HG03457 (cell line): ENCODE data around the gene NTM.
"Not testable (repeated sequence)": the region's sequence is repeated elsewhere in the genome, so short reads cannot be mapped to it uniquely, and the experiment has no call there.

Experiments
- ATAC-seq: cut with Tn5 transposase; IDR thresholded peaks from one replicate; pipeline ENCODE4 v1.9.1; 2021; ENCODE audit warnings: moderate number of reproducible peaks; ENCODE audit not compliant: unreplicated experiment

NTM gene

GRCh38 chr11:132310390-132311375 is 940.3 kb downstream of the NTM start:
- no peak for ATAC-seq

- ATAC-seq: no peak
Measured at GRCh38 chr11:132311703-132312102, 941.3 kb downstream of the NTM start.

- no peak for ATAC-seq
Measured at GRCh38 chr11:132312161-132312560, 941.7 kb downstream of the NTM start.

GRCh38 chr11:132312701-132313111 is 942.3 kb downstream of the NTM start:
- ATAC-seq: no peak

GRCh38 chr11:132314911-132315455 is 944.6 kb downstream of the NTM start:
- no peak for ATAC-seq

GRCh38 chr11:132315696-132316095 is 945.3 kb downstream of the NTM start:
- no peak for ATAC-seq

- ATAC-seq: no peak
Measured at GRCh38 chr11:132318421-132319157, 948.2 kb downstream of the NTM start.

- ATAC-seq: not testable (repeated sequence)
Measured at GRCh38 chr11:132319419-132319818, 949.0 kb downstream of the NTM start.

GRCh38 chr11:132330515-132330914 is 960.1 kb downstream of the NTM start:
- ATAC-seq: no peak

GRCh38 chr11:132332521-132332920 is 962.1 kb downstream of the NTM start:
- ATAC-seq: no peak

- no peak for ATAC-seq
Measured at GRCh38 chr11:132334769-132335280, 964.4 kb downstream of the NTM start.

GRCh38 chr11:132335311-132335710 is 964.9 kb downstream of the NTM start:
- no peak for ATAC-seq

GRCh38 chr11:132336781-132337535 is 966.5 kb downstream of the NTM start:
- no peak for ATAC-seq

- ATAC-seq: no peak
Measured at GRCh38 chr11:132337819-132338416, 967.5 kb downstream of the NTM start.

GRCh38 chr11:132342408-132342807 is 972.0 kb downstream of the NTM start:
- no peak for ATAC-seq

- no peak for ATAC-seq
Measured at GRCh38 chr11:132343445-132344175, 973.2 kb downstream of the NTM start.

GRCh38 chr11:132346558-132347148 is 976.2 kb downstream of the NTM start:
- no peak for ATAC-seq

GRCh38 chr11:132347156-132348090 is 977.0 kb downstream of the NTM start:
- no peak for ATAC-seq
